ENCODE measurements around the gene NUMB.
"Not testable (repeated sequence)": the region's sequence is repeated elsewhere in the genome, so short reads cannot be mapped to it uniquely, and the experiment has no call there.

NUMB gene

GRCh38 chr14:73422515-73422914, 35.8 kb downstream of the NUMB start:
- Histone ChIP-seq H3K4me2 (ENCODE audit: low read length) (no peak overlapping the region), H3K36me3 (replicated peaks; ENCODE audit: low read depth, low read length) (peaks cover 7% of the 10 kb centered on the region), H3K9me3 (ENCODE audit: insufficient read depth, low read length) (no peaks in the 10 kb centered on the region), H3K4me3 (ENCODE audit: low read length) (no peak overlapping the region), H3K4me1 (ENCODE audit: low read length) (peaks cover 27% of the 10 kb centered on the region), H3K27ac (ENCODE audit: low read length) (no peak overlapping the region), H3K9ac (ENCODE audit: low read length) (no peak overlapping the region), H3K79me2 (ENCODE audit: low read length) (peaks cover 10% of the 10 kb centered on the region; the same call in 1 of the 2 replicates), H4K20me1 (ENCODE audit: insufficient read depth, low read length) (peaks cover 7% of the 10 kb centered on the region; the same call in 1 of the 2 replicates), H3K27me3 (ENCODE audit: low read depth, low read length) (no peaks in the 10 kb centered on the region), H2AFZ (ENCODE audit: low read depth, low read length) (no peak overlapping the region)
- TF ChIP-seq CTCF (IDR thresholded peaks at IDR 0.05; ENCODE audit: low read depth, low read length), result no peak
- no peak for TF ChIP-seq EZH2phosphoT487 (IDR thresholded peaks at IDR 0.05; ENCODE audit: low read depth)

GRCh38 chr14:73418227-73418626, 40.1 kb downstream of the NUMB start:
- Histone ChIP-seq H3K79me2 (ENCODE audit: low read length) (peaks cover 16% of the 10 kb centered on the region), H3K4me2 (ENCODE audit: low read length) (no peak overlapping the region), H3K36me3 (replicated peaks; ENCODE audit: low read depth, low read length) (peaks cover 4% of the 10 kb centered on the region), H3K27me3 (ENCODE audit: low read depth, low read length) (no peaks in the 10 kb centered on the region), H2AFZ (ENCODE audit: low read depth, low read length) (no peak overlapping the region), H3K4me3 (ENCODE audit: low read length) (no peak overlapping the region), H3K27ac (ENCODE audit: low read length) (no peak overlapping the region), H3K9me3 (ENCODE audit: insufficient read depth, low read length) (no peaks in the 10 kb centered on the region), H3K4me1 (ENCODE audit: low read length) (peaks cover 17% of the 10 kb centered on the region), H3K9ac (ENCODE audit: low read length) (no peak overlapping the region), H4K20me1 (ENCODE audit: insufficient read depth, low read length) (peaks cover 10% of the 10 kb centered on the region; the same call in 1 of the 2 replicates)
- TF ChIP-seq EZH2phosphoT487 (IDR thresholded peaks at IDR 0.05; ENCODE audit: low read depth), result no peak
- TF ChIP-seq CTCF (IDR thresholded peaks at IDR 0.05; ENCODE audit: low read depth, low read length), result no peak

- not testable (repeated sequence) for H3K9me3 ChIP-seq (ENCODE audit: insufficient read depth, low read length); H3K4me2 ChIP-seq (ENCODE audit: low read length); H3K36me3 ChIP-seq (replicated peaks; ENCODE audit: low read depth, low read length); H3K27me3 ChIP-seq (ENCODE audit: low read depth, low read length); H3K27ac ChIP-seq (ENCODE audit: low read length); H3K9ac ChIP-seq (ENCODE audit: low read length); H4K20me1 ChIP-seq (ENCODE audit: insufficient read depth, low read length); H3K79me2 ChIP-seq (ENCODE audit: low read length); H3K4me3 ChIP-seq (ENCODE audit: low read length); H2AFZ ChIP-seq (ENCODE audit: low read depth, low read length)
- peaks cover 19% of the 10 kb centered on the region for H3K4me1 ChIP-seq (ENCODE audit: low read length)
Measured at GRCh38 chr14:73406248-73406647, 52.1 kb downstream of the NUMB start.

- 0 out of 2 replicates have a peak overlapping the region, but pooled peaks have one; percentile 8 for H3K27ac ChIP-seq (ENCODE audit: low read length)
- TF ChIP-seq EZH2phosphoT487 (IDR thresholded peaks at IDR 0.05; ENCODE audit: low read depth) (no peak), CTCF (IDR thresholded peaks at IDR 0.05; ENCODE audit: low read depth, low read length) (no peak)
- H3K4me1 ChIP-seq (ENCODE audit: low read length), result peaks cover 19% of the 10 kb centered on the region
Measured at GRCh38 chr14:73403181-73403752, 55.1 kb downstream of the NUMB start.

More at GRCh38 chr14:73403181-73403752, 55.1 kb downstream of the NUMB start:
- Histone ChIP-seq H4K20me1 (ENCODE audit: insufficient read depth, low read length) (0 out of 2 replicates have a peak, but pooled peaks cover 7% of the 10 kb centered on the region), H3K4me3 (ENCODE audit: low read length) (no peak overlapping the region), H3K36me3 (replicated peaks; ENCODE audit: low read depth, low read length) (no peaks in the 10 kb centered on the region), H2AFZ (ENCODE audit: low read depth, low read length) (no peak overlapping the region), H3K79me2 (ENCODE audit: low read length) (no peaks in the 10 kb centered on the region), H3K9ac (ENCODE audit: low read length) (no peak overlapping the region), H3K4me2 (ENCODE audit: low read length) (peak overlapping the region; percentile 28), H3K9me3 (ENCODE audit: insufficient read depth, low read length) (no peaks in the 10 kb centered on the region), H3K27me3 (ENCODE audit: low read depth, low read length) (no peaks in the 10 kb centered on the region)

Measured in OCI-LY3 (cell line).